IMR-90 (cell line): ENCODE data around the gene SLC12A7. TPM values are rescaled to one million over a fixed set of nuclear protein-coding genes. Genes with fewer than 3 reads are reported as not detected.

Source experiments
- ATAC-seq: fragments of 200-7000 bp; cut with Tn5 transposase; 2 replicates; pipeline ENCODE4 v1.9.1; 2020; ENCODE audit warnings: low read depth, mild to moderate bottlenecking, moderate library complexity
- BruUV-seq: library from RNA; stranded (reverse); fragments of 400-500 nt; replicated peaks from 2 replicates; lab custom pipeline; 2021; lab: Mats Ljungman, UMichigan
- CTCF ChIA-PET: fragments of 300-600 bp; formaldehyde crosslinking; extraction: SDS; loops from one replicate; lab custom pipeline; 2021; ENCODE audit warnings: antibody characterized with exemption; lab: Yijun Ruan, JAX
- POLR2A ChIA-PET: fragments of 300-600 bp; sonication (Branson Sonifier 250); formaldehyde crosslinking; loops from one replicate; lab custom pipeline; 2022; ENCODE audit warnings: antibody characterized with exemption; ENCODE audit not compliant: unreplicated experiment; lab: Charles Lee
- DNase-seq: peaks from one replicate; pipeline ENCODE4 v3.0.0; 2013
- H2AFZ ChIP-seq: replicated peaks from 2 replicates; pipeline ENCODE3; 2013; ENCODE audit warnings: low read length, mild to moderate bottlenecking; ENCODE audit not compliant: poor library complexity
- H2AK5ac ChIP-seq: 2 replicates; pipeline ENCODE4 v1.6.1; 2013; ENCODE audit warnings: low read depth, low read length, inconsistent platforms
- H2AK9ac ChIP-seq: replicated peaks from 2 replicates; pipeline ENCODE3; 2013; ENCODE audit warnings: mild to moderate bottlenecking, low read depth, low read length, moderate library complexity; ENCODE audit not compliant: poor library complexity
- H2BK120ac ChIP-seq: 2 replicates; pipeline ENCODE4 v1.6.1; 2013; ENCODE audit warnings: low read depth, low read length, inconsistent platforms
- H2BK15ac ChIP-seq: 3 replicates; pipeline ENCODE4 v1.6.1; 2013; ENCODE audit warnings: low read depth, low read length, inconsistent platforms
- H2BK20ac ChIP-seq: 2 replicates; pipeline ENCODE4 v1.6.1; 2013; ENCODE audit warnings: low read depth, mild to moderate bottlenecking, inconsistent platforms, low read length, moderate library complexity
- H2BK5ac ChIP-seq: 2 replicates; pipeline ENCODE4 v1.6.1; 2013; ENCODE audit warnings: mild to moderate bottlenecking, low read depth, low read length, inconsistent platforms; ENCODE audit not compliant: poor library complexity, severe bottlenecking
- H3K14ac ChIP-seq: replicated peaks from 2 replicates; pipeline ENCODE4 v1.6.1; 2013; ENCODE audit warnings: low read depth, low read length, inconsistent platforms
- H3K18ac ChIP-seq: 2 replicates; pipeline ENCODE4 v1.6.1; 2013; ENCODE audit warnings: low read depth, low read length, control low read depth
- H3K23ac ChIP-seq: 2 replicates; pipeline ENCODE4 v1.6.1; 2013; ENCODE audit warnings: low read depth, low read length, inconsistent platforms
- H3K27ac ChIP-seq: 2 replicates; pipeline ENCODE4 v1.5.1; 2013; ENCODE audit warnings: mild to moderate bottlenecking, control low read depth, low read length; ENCODE audit not compliant: insufficient read depth
- H3K27me3 ChIP-seq: 2 replicates; pipeline ENCODE4 v1.6.1; 2013; ENCODE audit warnings: low read length; ENCODE audit not compliant: control insufficient read depth, insufficient read depth
- H3K36me3 ChIP-seq: 2 replicates; pipeline ENCODE4 v1.6.1; 2013; ENCODE audit warnings: low read length, mixed read lengths; ENCODE audit not compliant: control insufficient read depth, insufficient read depth
- H3K4ac ChIP-seq: 2 replicates; pipeline ENCODE4 v1.6.1; 2013; ENCODE audit warnings: low read depth, low read length, inconsistent platforms
- H3K4me1 ChIP-seq: 2 replicates; pipeline ENCODE4 v1.6.1; 2013; ENCODE audit warnings: low read length, mixed read lengths; ENCODE audit not compliant: control insufficient read depth, insufficient read depth
- H3K4me2 ChIP-seq: 2 replicates; pipeline ENCODE4 v1.6.1; 2013; ENCODE audit warnings: low read depth, mild to moderate bottlenecking, control low read depth, low read length, moderate library complexity
- H3K4me3 ChIP-seq: 2 replicates; pipeline ENCODE4 v1.5.1; 2013; ENCODE audit warnings: low read depth, mild to moderate bottlenecking, control low read depth, low read length, moderate library complexity; ENCODE audit not compliant: insufficient read depth
- H3K56ac ChIP-seq: 2 replicates; pipeline ENCODE4 v1.6.1; 2013; ENCODE audit warnings: low read length, inconsistent platforms; ENCODE audit not compliant: insufficient read depth; ENCODE audit errors: extremely low read depth
- H3K79me1 ChIP-seq, 2 experiments: 2 replicates each; pipeline ENCODE4 v1.6.1; 2013; ENCODE audit warnings: low read length in 2 of 2, inconsistent platforms in 1 of 2, low read depth in 1 of 2
- H3K9ac ChIP-seq: 2 replicates; pipeline ENCODE4 v1.6.1; 2013; ENCODE audit warnings: low read depth, low read length, control low read depth
- H3K9me1 ChIP-seq: 2 replicates; pipeline ENCODE4 v1.6.1; 2013; ENCODE audit warnings: low read length, inconsistent platforms; ENCODE audit not compliant: insufficient read depth
- H3K9me3 ChIP-seq: 2 replicates; pipeline ENCODE4 v1.6.1; 2013; ENCODE audit warnings: low read length; ENCODE audit not compliant: control insufficient read depth, insufficient read depth
- H4K20me1 ChIP-seq: 2 replicates; pipeline ENCODE4 v1.6.1; 2013; ENCODE audit warnings: low read length, inconsistent platforms; ENCODE audit not compliant: insufficient read depth
- H4K5ac ChIP-seq: 2 replicates; pipeline ENCODE4 v1.6.1; 2013; ENCODE audit warnings: mild to moderate bottlenecking, low read depth, low read length, control low read depth
- H4K8ac ChIP-seq, 2 experiments: 2 replicates each; pipeline ENCODE4 v1.6.1; 2013; ENCODE audit warnings: low read depth in 2 of 2, low read length in 2 of 2, control low read depth in 1 of 2, inconsistent platforms in 1 of 2
- H4K91ac ChIP-seq: 2 replicates; pipeline ENCODE4 v1.6.1; 2013; ENCODE audit warnings: low read depth, low read length, inconsistent platforms; ENCODE audit not compliant: insufficient read depth
- BHLHE40 ChIP-seq: fragments of 150-350 bp; IDR thresholded peaks from 2 replicates; pipeline ENCODE4 v1.6.1; 2016; ENCODE audit warnings: mild to moderate bottlenecking, low read depth, low read length
- CEBPB ChIP-seq: IDR thresholded peaks from 2 replicates; pipeline ENCODE4 v1.6.1; 2012; ENCODE audit warnings: low read depth, low read length, improper control_type of control experiment
- CHD1 ChIP-seq: IDR thresholded peaks from 2 replicates; pipeline ENCODE4 v1.6.1; 2012; ENCODE audit warnings: low read depth, low read length, improper control_type of control experiment
- FOS ChIP-seq: fragments of 150-350 bp; IDR thresholded peaks from 2 replicates; pipeline ENCODE4 v1.6.1; 2016; ENCODE audit warnings: low read depth, low read length
- MAFK ChIP-seq: IDR thresholded peaks from 2 replicates; pipeline ENCODE4 v1.6.1; 2012; ENCODE audit warnings: low read depth, low read length, improper control_type of control experiment
- MAZ ChIP-seq: IDR thresholded peaks from 2 replicates; pipeline ENCODE4 v1.6.1; 2012; ENCODE audit warnings: low read depth, mild to moderate bottlenecking, low read length, improper control_type of control experiment, moderate library complexity, borderline replicate concordance
- MXI1 ChIP-seq: IDR thresholded peaks from 2 replicates; pipeline ENCODE4 v1.6.1; 2012; ENCODE audit warnings: low read depth, mild to moderate bottlenecking, low read length, moderate library complexity, borderline replicate concordance
- RCOR1 ChIP-seq: IDR thresholded peaks from 2 replicates; pipeline ENCODE4 v1.6.1; 2012; ENCODE audit warnings: mild to moderate bottlenecking, low read length, improper control_type of control experiment; ENCODE audit not compliant: insufficient replicate concordance
- RFX5 ChIP-seq: IDR thresholded peaks from 2 replicates; pipeline ENCODE4 v1.8.0; 2012; ENCODE audit warnings: low read depth, mild to moderate bottlenecking, low read length, moderate library complexity
- WGBS, 2 experiments: methylation state at CpG; one replicate each; pipeline versions ENCODE4 v1.1.5 to v1.1.7; 2013; ENCODE audit warnings: missing lambda C conversion rate in 2 of 2; ENCODE audit not compliant: insufficient read length in 1 of 2; ENCODE audit errors: extremely low coverage in 2 of 2; 5-methylcytosine and 5-hydroxymethylcytosine counted together
- dilution Hi-C: fragments of 300-500 bp; cut with HindIII; formaldehyde crosslinking; loops from one replicate; pipeline ENCODE4 v1.14.3; 2018; ENCODE audit warnings: low sequenced_read_pairs; ENCODE audit not compliant: unreplicated experiment
- in situ Hi-C: fragments of 300-500 bp; cut with MboI; formaldehyde crosslinking; loops from 3 replicates; pipeline ENCODE4 v1.14.3; 2019; ENCODE audit warnings: low sequenced_read_pairs, inconsistent platforms, mixed read lengths
- intact Hi-C: fragments of 100-400 bp; cut with micrococcal nuclease; formaldehyde crosslinking; loops from 2 replicates; pipeline ENCODE4 v1.10.0; 2022
- polyA plus RNA-seq, 3 experiments: library from polyadenylated mRNA; depleted of rRNA; stranded (reverse); fragments of >200 nt; gene quantifications; 2 replicates each; pipeline ENCODE4 v1.2.3, GENCODE V29; 2012; ENCODE audit warnings: low replicate concordance in 1 of 3
- total RNA-seq: library from RNA; depleted of rRNA; stranded (reverse); fragments of >200 nt; gene quantifications from 2 replicates; pipeline ENCODE4 v1.2.3, GENCODE V29; 2012
- TF ChIP-seq, protein P1 (sequence below): fragments of 150-350 bp; IDR thresholded peaks from 2 replicates; pipeline ENCODE4 v1.6.1; 2016; ENCODE audit warnings: low read depth, mild to moderate bottlenecking, low read length, moderate library complexity, borderline replicate concordance

Gene SLC12A7
- total and polyA plus RNA-seq, 2 of the 4 experiments (the other 2 are of a cell fraction) = 3.0 to 6.1 TPM

GRCh38 chr5:1133510-1134201, 21.8 kb upstream of the SLC12A7 start:
- H3K9me1 ChIP-seq = no peaks in the 10 kb centered on the region
- no peak overlapping the region for H2BK5ac ChIP-seq
- no peaks in the 10 kb centered on the region for H3K36me3 ChIP-seq
- CTCF ChIA-PET = no interaction called here
- TF ChIP-seq CEBPB (no peak), BHLHE40 (no peak), MAZ (no peak), CHD1 (no peak), FOS (no peak), RCOR1 (no peak), MAFK (no peak), RFX5 (no peak), MXI1 (no peak)
- TF ChIP-seq, protein P1, sequence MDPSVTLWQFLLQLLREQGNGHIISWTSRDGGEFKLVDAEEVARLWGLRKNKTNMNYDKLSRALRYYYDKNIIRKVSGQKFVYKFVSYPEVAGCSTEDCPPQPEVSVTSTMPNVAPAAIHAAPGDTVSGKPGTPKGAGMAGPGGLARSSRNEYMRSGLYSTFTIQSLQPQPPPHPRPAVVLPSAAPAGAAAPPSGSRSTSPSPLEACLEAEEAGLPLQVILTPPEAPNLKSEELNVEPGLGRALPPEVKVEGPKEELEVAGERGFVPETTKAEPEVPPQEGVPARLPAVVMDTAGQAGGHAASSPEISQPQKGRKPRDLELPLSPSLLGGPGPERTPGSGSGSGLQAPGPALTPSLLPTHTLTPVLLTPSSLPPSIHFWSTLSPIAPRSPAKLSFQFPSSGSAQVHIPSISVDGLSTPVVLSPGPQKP = no peak
- no peak overlapping the region for H3K14ac ChIP-seq
- no peaks in the 10 kb centered on the region for H4K20me1 ChIP-seq
- H3K4me2 ChIP-seq = no peak overlapping the region
- H2BK20ac ChIP-seq = no peak overlapping the region
- no peak for ATAC-seq
- H2AK5ac ChIP-seq = no peak overlapping the region
- H2BK120ac ChIP-seq = no peak overlapping the region
- 27% methylated on average over 4 of the region's 17 CpGs; no CpG with 5 or more reads in 1 of the 2 experiments for WGBS, 2 experiments
- DNase-seq = no peak
- no peak overlapping the region for H4K8ac ChIP-seq
- H3K9me3 ChIP-seq = no peaks in the 10 kb centered on the region
- H3K27me3 ChIP-seq = peaks cover 42% of the 10 kb centered on the region; the same call in 1 of the 2 replicates
- no peak overlapping the region for H3K27ac ChIP-seq
- no TSS peak for BruUV-seq
- H4K5ac ChIP-seq = no peak overlapping the region
- POLR2A ChIA-PET = no interaction called here
- in situ Hi-C loops (loop anchor here (10.0 kb wide), 1 partner anchor 199 kb away; no protein-coding TSS in a partner anchor), intact Hi-C loops (no loop called here), dilution Hi-C loops (no loop called here)
- no peak overlapping the region for H3K4me3 ChIP-seq
- H3K4me1 ChIP-seq = no peaks in the 10 kb centered on the region
- no peaks in the 10 kb centered on the region for H3K79me1 ChIP-seq
- no peak overlapping the region for H3K9ac ChIP-seq
- no peak overlapping the region for H3K23ac ChIP-seq
- no peak overlapping the region for H2AFZ ChIP-seq
- no peak overlapping the region for H4K91ac ChIP-seq
- H3K56ac ChIP-seq = no peak overlapping the region
- no peak overlapping the region for H3K18ac ChIP-seq
- no peak overlapping the region for H3K4ac ChIP-seq
- H2AK9ac ChIP-seq = no peak overlapping the region
- H2BK15ac ChIP-seq = no peak overlapping the region
